Measurements from ENCODE around the gene ZGPAT.
"Not testable (repeated sequence)": the region's sequence is repeated elsewhere in the genome, so short reads cannot be mapped to it uniquely, and the experiment has no call there.

ZGPAT gene

GRCh38 chr20:63667858-63668257, 40.0 kb upstream of the ZGPAT start:
- Histone ChIP-seq H3K36me3 (replicated peaks; ENCODE audit: low read depth, low read length) (peaks cover 12% of the 10 kb centered on the region), H3K79me2 (ENCODE audit: low read length) (no peaks in the 10 kb centered on the region), H3K4me3 (ENCODE audit: low read length) (no peak overlapping the region), H3K27me3 (ENCODE audit: low read depth, low read length) (no peaks in the 10 kb centered on the region), H3K9ac (ENCODE audit: low read length) (no peak overlapping the region), H4K20me1 (ENCODE audit: insufficient read depth, low read length) (no peaks in the 10 kb centered on the region), H3K9me3 (ENCODE audit: insufficient read depth, low read length) (no peaks in the 10 kb centered on the region), H3K4me2 (ENCODE audit: low read length) (no peak overlapping the region), H3K4me1 (ENCODE audit: low read length) (no peaks in the 10 kb centered on the region), H3K27ac (ENCODE audit: low read length) (no peak overlapping the region), H2AFZ (ENCODE audit: low read depth, low read length) (no peak overlapping the region)
- TF ChIP-seq EZH2phosphoT487 (IDR thresholded peaks at IDR 0.05; ENCODE audit: low read depth) (no peak), CTCF (IDR thresholded peaks at IDR 0.05; ENCODE audit: low read depth, low read length) (no peak)

- H3K36me3 ChIP-seq (replicated peaks; ENCODE audit: low read depth, low read length): peaks cover 12% of the 10 kb centered on the region
- no peak overlapping the region for H3K4me3 ChIP-seq (ENCODE audit: low read length)
- no peak overlapping the region for H3K4me2 ChIP-seq (ENCODE audit: low read length)
- H2AFZ ChIP-seq (ENCODE audit: low read depth, low read length): no peak overlapping the region
- no peak overlapping the region for H3K27ac ChIP-seq (ENCODE audit: low read length)
- H3K27me3 ChIP-seq (ENCODE audit: low read depth, low read length): no peaks in the 10 kb centered on the region
- H4K20me1 ChIP-seq (ENCODE audit: insufficient read depth, low read length): no peaks in the 10 kb centered on the region
- no peak overlapping the region for H3K9ac ChIP-seq (ENCODE audit: low read length)
- no peaks in the 10 kb centered on the region for H3K79me2 ChIP-seq (ENCODE audit: low read length)
- H3K4me1 ChIP-seq (ENCODE audit: low read length): no peaks in the 10 kb centered on the region
- no peaks in the 10 kb centered on the region for H3K9me3 ChIP-seq (ENCODE audit: insufficient read depth, low read length)
- no peak for TF ChIP-seq CTCF (IDR thresholded peaks at IDR 0.05; ENCODE audit: low read depth, low read length)
- TF ChIP-seq EZH2phosphoT487 (IDR thresholded peaks at IDR 0.05; ENCODE audit: low read depth): no peak
These were observed 39.5 kb upstream of the ZGPAT start for GRCh38 chr20:63668351-63668750.

DNA sequence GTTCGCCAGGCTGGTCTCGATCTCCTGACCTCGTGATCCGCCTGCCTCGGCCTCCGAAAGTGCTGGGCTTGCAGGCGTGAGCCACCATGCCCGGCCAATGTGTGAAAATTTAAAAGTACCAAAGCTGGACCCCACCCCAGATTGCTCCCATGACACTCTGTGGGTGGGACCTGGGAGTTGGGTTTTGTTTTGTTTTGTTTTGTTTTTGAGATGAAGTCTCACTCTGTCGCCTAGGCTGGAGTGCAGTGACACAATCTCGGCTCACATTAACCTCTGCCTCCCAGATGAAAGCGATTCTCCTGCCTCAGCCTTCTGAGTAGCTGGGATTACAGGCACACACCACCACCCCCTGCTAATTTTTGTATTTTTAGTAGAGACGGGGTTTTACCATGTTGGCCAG, 36.1 kb upstream of the ZGPAT start:
- not testable (repeated sequence) for H3K4me1 ChIP-seq (ENCODE audit: low read length); H3K4me3 ChIP-seq (ENCODE audit: low read length); H4K20me1 ChIP-seq (ENCODE audit: insufficient read depth, low read length); H3K27ac ChIP-seq (ENCODE audit: low read length); H3K79me2 ChIP-seq (ENCODE audit: low read length); H3K27me3 ChIP-seq (ENCODE audit: low read depth, low read length); H2AFZ ChIP-seq (ENCODE audit: low read depth, low read length); H3K9me3 ChIP-seq (ENCODE audit: insufficient read depth, low read length); H3K9ac ChIP-seq (ENCODE audit: low read length); H3K4me2 ChIP-seq (ENCODE audit: low read length)
- H3K36me3 ChIP-seq (replicated peaks; ENCODE audit: low read depth, low read length): peaks cover 18% of the 10 kb centered on the region

DNA sequence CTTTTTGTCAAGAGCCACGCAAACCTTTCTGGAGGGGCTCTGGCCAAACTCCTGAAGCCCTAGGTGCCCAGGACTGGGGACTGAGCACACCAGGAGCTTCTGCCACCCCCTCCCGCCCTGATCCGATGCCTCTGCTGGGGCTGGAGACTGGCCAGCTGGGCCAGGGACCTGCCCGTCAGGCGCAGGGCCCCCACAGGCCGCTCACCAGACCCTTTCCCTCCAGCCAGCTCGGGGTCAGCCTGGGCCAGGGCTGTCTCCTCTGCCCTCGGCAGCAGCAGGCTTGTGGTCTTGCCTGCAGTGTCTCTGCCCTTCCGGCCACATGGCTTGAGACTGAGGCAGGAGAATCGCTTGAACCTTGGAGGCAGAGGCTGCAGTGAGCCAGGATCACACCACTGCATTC, 35.2 kb upstream of the ZGPAT start:
- Histone ChIP-seq H3K9ac (ENCODE audit: low read length) (no peak overlapping the region), H3K4me2 (ENCODE audit: low read length) (no peak overlapping the region), H3K4me3 (ENCODE audit: low read length) (no peak overlapping the region), H4K20me1 (ENCODE audit: insufficient read depth, low read length) (no peaks in the 10 kb centered on the region), H3K79me2 (ENCODE audit: low read length) (no peaks in the 10 kb centered on the region), H3K36me3 (replicated peaks; ENCODE audit: low read depth, low read length) (peaks cover 18% of the 10 kb centered on the region), H3K4me1 (ENCODE audit: low read length) (no peaks in the 10 kb centered on the region), H3K27ac (ENCODE audit: low read length) (no peak overlapping the region), H2AFZ (ENCODE audit: low read depth, low read length) (no peak overlapping the region), H3K27me3 (ENCODE audit: low read depth, low read length) (no peaks in the 10 kb centered on the region), H3K9me3 (ENCODE audit: insufficient read depth, low read length) (no peaks in the 10 kb centered on the region)
- TF ChIP-seq CTCF (IDR thresholded peaks at IDR 0.05; ENCODE audit: low read depth, low read length) (no peak), EZH2phosphoT487 (IDR thresholded peaks at IDR 0.05; ENCODE audit: low read depth) (no peak)

DNA sequence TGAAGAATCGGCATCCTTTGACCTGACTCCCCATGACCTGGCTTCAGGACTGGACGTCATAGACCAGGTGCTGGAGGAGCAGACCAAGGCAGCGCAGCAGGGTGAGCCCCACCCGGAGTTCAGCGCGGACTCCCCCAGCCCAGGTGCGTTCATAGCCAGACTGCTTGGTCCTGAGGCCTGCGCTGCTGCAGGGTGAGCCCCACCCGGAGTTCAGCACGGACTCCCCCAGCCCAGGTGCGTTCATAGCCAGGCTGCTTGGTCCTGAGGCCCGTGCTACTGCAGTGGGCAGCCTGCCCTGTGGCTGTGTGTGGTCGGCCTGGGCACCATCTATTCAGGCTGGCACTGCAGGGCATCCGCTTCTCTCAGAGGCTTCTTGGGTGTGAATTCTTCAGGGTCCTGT, 33.9 kb upstream of the ZGPAT start:
- no peak overlapping the region for H3K4me3 ChIP-seq (ENCODE audit: low read length)
- H3K4me2 ChIP-seq (ENCODE audit: low read length): no peak overlapping the region
- H4K20me1 ChIP-seq (ENCODE audit: insufficient read depth, low read length): no peaks in the 10 kb centered on the region
- TF ChIP-seq EZH2phosphoT487 (IDR thresholded peaks at IDR 0.05; ENCODE audit: low read depth) (no peak), CTCF (IDR thresholded peaks at IDR 0.05; ENCODE audit: low read depth, low read length) (no peak)
- no peaks in the 10 kb centered on the region for H3K9me3 ChIP-seq (ENCODE audit: insufficient read depth, low read length)
- H3K79me2 ChIP-seq (ENCODE audit: low read length): no peaks in the 10 kb centered on the region
- H3K4me1 ChIP-seq (ENCODE audit: low read length): no peaks in the 10 kb centered on the region
- no peak overlapping the region for H3K9ac ChIP-seq (ENCODE audit: low read length)
- H3K27me3 ChIP-seq (ENCODE audit: low read depth, low read length): no peaks in the 10 kb centered on the region
- no peak overlapping the region for H2AFZ ChIP-seq (ENCODE audit: low read depth, low read length)
- peaks cover 10% of the 10 kb centered on the region for H3K36me3 ChIP-seq (replicated peaks; ENCODE audit: low read depth, low read length)
- no peak overlapping the region for H3K27ac ChIP-seq (ENCODE audit: low read length)
